ENCODE data around the gene CUBN. TPM values are rescaled to one million over a fixed set of nuclear protein-coding genes. Genes with fewer than 3 reads are reported as not detected.

CUBN gene
- polyA plus RNA-seq, 1 donor = 73.9 TPM

- WGBS (ENCODE audit: insufficient coverage, low lambda C conversion rate) = no CpG with 5 or more reads among the region's 3 CpGs
- no peaks in the 10 kb centered on the region for H3K9me3 ChIP-seq (ENCODE audit: control insufficient read depth, low read depth, low read length)
- peaks cover 19% of the 10 kb centered on the region for H3K36me3 ChIP-seq (ENCODE audit: control insufficient read depth, insufficient read depth, low read length)
- H3K4me1 ChIP-seq (ENCODE audit: control insufficient read depth, insufficient read depth, low read length) = no peaks in the 10 kb centered on the region
- no peak overlapping the region for H3K4me3 ChIP-seq (ENCODE audit: low read length)
- H3K27me3 ChIP-seq (ENCODE audit: control insufficient read depth, insufficient read depth, low read length) = no peaks in the 10 kb centered on the region
- no peak overlapping the region for H3K27ac ChIP-seq (ENCODE audit: low read length)
- no peak for DNase-seq
Measured at GRCh38 chr10:17047908-17048307, 81.7 kb downstream of the CUBN start.

GRCh38 chr10:17046989-17047388 is 82.6 kb downstream of the CUBN start:
- peaks cover 22% of the 10 kb centered on the region for H3K36me3 ChIP-seq (ENCODE audit: control insufficient read depth, insufficient read depth, low read length)
- no peaks in the 10 kb centered on the region for H3K4me1 ChIP-seq (ENCODE audit: control insufficient read depth, insufficient read depth, low read length)
- no peaks in the 10 kb centered on the region for H3K27me3 ChIP-seq (ENCODE audit: control insufficient read depth, insufficient read depth, low read length)
- WGBS (ENCODE audit: insufficient coverage, low lambda C conversion rate) = 86% methylated on average over 1 of the region's 1 CpG
- no peak overlapping the region for H3K27ac ChIP-seq (ENCODE audit: low read length)
- no peak for DNase-seq
- no peaks in the 10 kb centered on the region for H3K9me3 ChIP-seq (ENCODE audit: control insufficient read depth, low read depth, low read length)
- no peak overlapping the region for H3K4me3 ChIP-seq (ENCODE audit: low read length)

GRCh38 chr10:17043586-17043985 is 86.0 kb downstream of the CUBN start:
- WGBS (ENCODE audit: insufficient coverage, low lambda C conversion rate) = 96% methylated on average over 4 of the region's 8 CpGs
- Histone ChIP-seq H3K27ac (ENCODE audit: low read length) (no peak overlapping the region), H3K4me1 (ENCODE audit: control insufficient read depth, insufficient read depth, low read length) (no peaks in the 10 kb centered on the region), H3K36me3 (ENCODE audit: control insufficient read depth, insufficient read depth, low read length) (peaks cover 12% of the 10 kb centered on the region), H3K27me3 (ENCODE audit: control insufficient read depth, insufficient read depth, low read length) (no peaks in the 10 kb centered on the region), H3K9me3 (ENCODE audit: control insufficient read depth, low read depth, low read length) (no peaks in the 10 kb centered on the region), H3K4me3 (ENCODE audit: low read length) (no peak overlapping the region)
- DNase-seq = no peak

GRCh38 chr10:17041626-17042520 is 87.7 kb downstream of the CUBN start:
- Histone ChIP-seq H3K9me3 (ENCODE audit: control insufficient read depth, low read depth, low read length) (no peaks in the 10 kb centered on the region), H3K27ac (ENCODE audit: low read length) (no peak overlapping the region), H3K4me3 (ENCODE audit: low read length) (no peak overlapping the region), H3K4me1 (ENCODE audit: control insufficient read depth, insufficient read depth, low read length) (no peaks in the 10 kb centered on the region), H3K36me3 (ENCODE audit: control insufficient read depth, insufficient read depth, low read length) (peaks cover 9% of the 10 kb centered on the region), H3K27me3 (ENCODE audit: control insufficient read depth, insufficient read depth, low read length) (no peaks in the 10 kb centered on the region)
- WGBS (ENCODE audit: insufficient coverage, low lambda C conversion rate) = 80% methylated on average over 3 of the region's 7 CpGs
- no peak for DNase-seq

- Histone ChIP-seq H3K4me1 (ENCODE audit: control insufficient read depth, insufficient read depth, low read length) (peaks cover 12% of the 10 kb centered on the region), H3K27ac (ENCODE audit: low read length) (no peak overlapping the region), H3K9me3 (ENCODE audit: control insufficient read depth, low read depth, low read length) (no peaks in the 10 kb centered on the region), H3K27me3 (ENCODE audit: control insufficient read depth, insufficient read depth, low read length) (no peaks in the 10 kb centered on the region), H3K36me3 (ENCODE audit: control insufficient read depth, insufficient read depth, low read length) (peaks cover 9% of the 10 kb centered on the region), H3K4me3 (ENCODE audit: low read length) (no peak overlapping the region)
- DNase-seq = no peak
- WGBS (ENCODE audit: insufficient coverage, low lambda C conversion rate) = 100% methylated on average over 1 of the region's 5 CpGs
Measured at GRCh38 chr10:17038627-17039026, 91.0 kb downstream of the CUBN start.

GRCh38 chr10:17037910-17038309 is 91.7 kb downstream of the CUBN start:
- WGBS (ENCODE audit: insufficient coverage, low lambda C conversion rate) = 100% methylated on average over 1 of the region's 6 CpGs
- H3K4me3 ChIP-seq (ENCODE audit: low read length) = no peak overlapping the region
- H3K36me3 ChIP-seq (ENCODE audit: control insufficient read depth, insufficient read depth, low read length) = peaks cover 7% of the 10 kb centered on the region
- no peaks in the 10 kb centered on the region for H3K27me3 ChIP-seq (ENCODE audit: control insufficient read depth, insufficient read depth, low read length)
- H3K4me1 ChIP-seq (ENCODE audit: control insufficient read depth, insufficient read depth, low read length) = peaks cover 12% of the 10 kb centered on the region
- H3K27ac ChIP-seq (ENCODE audit: low read length) = no peak overlapping the region
- no peak for DNase-seq
- H3K9me3 ChIP-seq (ENCODE audit: control insufficient read depth, low read depth, low read length) = no peaks in the 10 kb centered on the region

GRCh38 chr10:17035446-17035845 is 94.2 kb downstream of the CUBN start:
- peak overlapping the region; percentile 63 for H3K27ac ChIP-seq (ENCODE audit: low read length)
- WGBS (ENCODE audit: insufficient coverage, low lambda C conversion rate) = no CpG with 5 or more reads among the region's 1 CpG

GRCh38 chr10:17033529-17034260 is 95.9 kb downstream of the CUBN start:
- no peaks in the 10 kb centered on the region for H3K27me3 ChIP-seq (ENCODE audit: control insufficient read depth, insufficient read depth, low read length)
- no peak for DNase-seq
- H3K36me3 ChIP-seq (ENCODE audit: control insufficient read depth, insufficient read depth, low read length) = peaks cover 7% of the 10 kb centered on the region
- peaks cover 12% of the 10 kb centered on the region for H3K4me1 ChIP-seq (ENCODE audit: control insufficient read depth, insufficient read depth, low read length)
- 56% methylated on average over 2 of the region's 7 CpGs for WGBS (ENCODE audit: insufficient coverage, low lambda C conversion rate)
- H3K27ac ChIP-seq (ENCODE audit: low read length) = no peak overlapping the region
- H3K4me3 ChIP-seq (ENCODE audit: low read length) = no peak overlapping the region
- H3K9me3 ChIP-seq (ENCODE audit: control insufficient read depth, low read depth, low read length) = no peaks in the 10 kb centered on the region

More at GRCh38 chr10:17035446-17035845, 94.2 kb downstream of the CUBN start:
- H3K27me3 ChIP-seq (ENCODE audit: control insufficient read depth, insufficient read depth, low read length) = no peaks in the 10 kb centered on the region
- H3K4me1 ChIP-seq (ENCODE audit: control insufficient read depth, insufficient read depth, low read length) = peaks cover 12% of the 10 kb centered on the region
- H3K4me3 ChIP-seq (ENCODE audit: low read length) = no peak overlapping the region
- peaks cover 7% of the 10 kb centered on the region for H3K36me3 ChIP-seq (ENCODE audit: control insufficient read depth, insufficient read depth, low read length)
- DNase-seq = peak; percentile 61 to 82
- H3K9me3 ChIP-seq (ENCODE audit: control insufficient read depth, low read depth, low read length) = no peaks in the 10 kb centered on the region

GRCh38 chr10:17031637-17032635 is 97.7 kb downstream of the CUBN start:
- no peak for DNase-seq
- Histone ChIP-seq H3K9me3 (ENCODE audit: control insufficient read depth, low read depth, low read length) (no peaks in the 10 kb centered on the region), H3K27me3 (ENCODE audit: control insufficient read depth, insufficient read depth, low read length) (no peaks in the 10 kb centered on the region), H3K36me3 (ENCODE audit: control insufficient read depth, insufficient read depth, low read length) (peaks cover 7% of the 10 kb centered on the region), H3K4me1 (ENCODE audit: control insufficient read depth, insufficient read depth, low read length) (peaks cover 12% of the 10 kb centered on the region), H3K27ac (ENCODE audit: low read length) (no peak overlapping the region), H3K4me3 (ENCODE audit: low read length) (no peak overlapping the region)
- WGBS (ENCODE audit: insufficient coverage, low lambda C conversion rate) = 93% methylated on average over 3 of the region's 13 CpGs

All from large intestine (tissue), 3 donors.